HG02870 (cell line): ENCODE data around the gene DNASE1L1.

Source experiments
- ATAC-seq: cut with Tn5 transposase; IDR thresholded peaks from one replicate; pipeline ENCODE4 v1.9.1; 2021; ENCODE audit warnings: mild to moderate bottlenecking, moderate library complexity; ENCODE audit not compliant: unreplicated experiment

The DNASE1L1 gene

DNA sequence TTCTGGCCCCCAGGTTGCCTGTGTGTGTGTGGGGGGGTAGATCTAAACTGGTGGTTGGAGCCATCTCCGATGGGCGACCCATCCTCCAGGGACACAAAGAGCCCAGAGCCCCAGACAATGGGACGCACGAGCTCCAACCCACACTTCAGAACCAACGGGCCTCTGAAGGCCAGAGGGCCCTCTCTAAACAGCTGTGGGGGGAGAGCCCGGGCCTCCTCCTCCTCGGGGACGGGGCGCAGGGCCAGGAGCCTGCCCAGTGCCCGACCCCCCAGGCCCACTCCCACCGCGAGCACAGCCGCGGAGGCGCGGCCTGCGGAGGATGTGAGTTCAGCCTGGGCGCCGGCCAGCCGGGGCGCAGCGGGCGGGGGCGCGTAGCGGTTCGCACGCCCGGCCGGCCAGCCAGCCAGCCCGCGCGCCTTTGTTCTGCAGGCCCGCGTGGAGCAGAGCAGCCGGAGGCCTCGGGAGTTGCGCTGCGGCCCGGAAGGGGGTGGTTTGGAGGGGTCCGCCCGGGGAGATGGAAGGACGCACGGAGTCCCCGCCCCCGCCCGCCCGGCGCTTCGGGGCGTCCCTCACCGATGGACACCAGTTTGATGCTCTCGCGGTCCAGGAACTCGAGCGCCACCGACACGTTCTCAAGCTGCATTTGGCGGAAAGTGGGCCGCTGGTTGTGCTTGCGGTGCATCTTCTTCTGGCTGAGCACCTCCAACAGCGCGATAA, 38.6 kb downstream of the DNASE1L1 start:
- ATAC-seq: no peak

DNA sequence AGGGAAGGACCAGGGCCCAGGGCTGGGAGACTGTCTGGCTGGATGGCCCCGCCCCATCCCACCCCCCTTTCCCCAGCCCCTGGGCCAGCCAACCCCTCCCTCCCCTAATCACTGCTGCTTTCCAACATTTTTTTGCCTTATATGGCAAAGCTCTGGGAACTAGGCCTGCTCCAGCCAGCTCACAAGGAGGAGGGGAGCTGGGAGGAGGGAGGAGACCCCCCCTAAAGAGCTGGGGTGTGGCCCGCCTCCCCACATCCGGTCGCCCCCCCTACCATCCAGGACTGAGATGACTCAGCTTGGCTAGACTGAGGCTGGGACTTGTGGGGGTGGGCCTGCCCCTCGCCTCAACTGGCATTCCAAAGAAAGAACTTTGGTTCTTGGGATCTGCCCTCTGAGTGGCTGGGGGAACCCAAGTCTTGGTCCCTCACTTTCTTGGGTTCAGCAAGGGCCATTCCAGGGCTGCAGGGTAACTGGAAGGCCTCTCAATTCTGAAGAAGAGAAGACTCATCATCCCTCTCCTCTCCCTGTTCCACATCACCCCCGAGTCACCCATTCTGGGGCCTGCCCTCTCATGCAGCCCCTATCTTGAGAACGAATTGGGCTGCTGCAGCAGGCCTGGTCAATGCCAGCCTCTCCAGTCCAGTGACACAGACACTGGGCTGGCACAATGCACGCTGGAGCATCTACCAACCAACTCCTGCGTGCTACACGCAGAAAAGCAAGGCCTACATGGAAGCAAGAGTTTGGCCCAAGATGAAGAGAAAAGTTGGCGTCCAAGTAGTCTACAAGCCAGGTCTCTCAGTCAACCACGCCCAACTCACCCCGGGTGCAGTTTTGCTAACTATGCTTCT, 39.4 kb downstream of the DNASE1L1 start:
- ATAC-seq: no peak

DNA sequence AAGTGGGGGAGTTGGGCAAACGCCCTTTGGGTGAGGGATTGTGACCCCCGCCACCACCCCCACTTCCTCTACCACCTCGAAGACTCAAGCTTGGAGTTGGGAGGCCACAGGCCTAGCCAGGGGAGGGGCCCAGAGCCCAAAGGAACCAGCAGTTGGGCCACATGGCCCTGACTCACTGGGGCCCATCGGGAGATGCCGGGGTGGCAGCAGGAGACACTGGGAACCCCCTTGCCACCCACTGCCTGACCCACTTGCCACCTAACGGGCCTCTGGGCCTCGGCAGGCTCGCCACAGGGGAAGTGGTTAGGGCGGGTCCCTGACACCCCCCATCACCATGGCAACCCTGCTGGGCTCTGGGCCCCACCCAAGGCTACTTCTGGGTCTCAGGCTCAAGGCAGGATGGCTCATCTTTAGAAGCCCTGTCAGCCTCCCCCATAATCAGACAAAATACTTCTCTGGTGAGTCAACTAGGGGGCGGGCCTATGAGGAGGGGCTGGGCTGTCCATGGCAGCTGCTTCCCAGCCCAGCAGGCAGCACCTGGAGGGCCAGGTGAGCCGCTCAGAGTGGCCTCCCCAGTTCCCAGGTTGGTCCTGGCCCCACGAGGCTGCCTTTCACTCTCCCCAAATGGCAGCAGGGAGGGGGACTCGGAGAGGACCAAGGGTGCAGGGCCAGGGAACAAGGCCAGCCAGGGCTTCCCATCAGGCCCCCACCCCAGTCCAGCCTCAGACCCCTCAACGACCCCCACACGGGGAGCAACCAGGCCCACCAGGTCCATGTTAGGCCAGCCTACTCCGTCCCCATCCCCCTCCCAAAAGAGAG, 40.2 kb downstream of the DNASE1L1 start:
- no peak for ATAC-seq

DNA sequence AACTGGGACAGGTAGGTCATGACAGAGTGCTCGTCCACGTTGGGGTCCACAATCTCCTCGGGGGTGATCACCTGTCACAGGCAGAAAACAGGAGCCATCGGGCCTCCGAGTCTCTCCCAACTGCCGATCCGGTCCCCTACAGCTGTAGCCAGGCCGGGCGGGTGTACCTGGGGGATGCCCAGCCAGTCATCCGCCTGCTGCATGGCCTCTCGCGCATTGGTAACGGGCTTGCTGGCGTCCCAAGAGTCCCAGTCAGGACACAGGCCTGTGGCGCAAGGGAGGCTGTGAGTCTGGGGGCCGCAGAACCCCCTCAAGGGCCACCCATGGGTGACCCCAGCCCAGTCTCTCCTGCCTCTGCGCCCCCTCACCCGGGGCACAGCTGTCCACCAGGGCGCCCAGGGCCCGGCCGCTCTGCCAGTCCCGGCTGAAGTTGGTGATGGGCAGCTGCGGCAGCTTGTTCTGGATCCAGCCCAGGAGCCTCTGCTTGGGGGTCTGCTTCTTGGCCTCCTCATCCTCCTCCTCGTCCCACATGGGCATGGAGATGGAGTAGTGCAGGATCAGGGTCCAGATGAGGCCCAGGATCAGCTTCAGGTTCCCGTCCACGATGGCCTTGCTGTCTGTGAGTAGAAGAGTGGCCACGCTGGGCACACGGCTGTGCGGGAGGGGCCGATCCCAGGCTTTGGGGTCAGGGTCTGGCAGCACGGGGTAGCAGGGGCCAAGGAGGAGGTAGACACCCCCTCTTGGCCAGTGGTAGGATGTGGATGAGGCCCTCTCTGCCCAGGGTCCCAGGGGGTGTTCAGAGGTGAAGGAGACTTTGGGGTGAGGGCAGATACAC, 41.4 kb downstream of the DNASE1L1 start:
- ATAC-seq: no peak

DNA sequence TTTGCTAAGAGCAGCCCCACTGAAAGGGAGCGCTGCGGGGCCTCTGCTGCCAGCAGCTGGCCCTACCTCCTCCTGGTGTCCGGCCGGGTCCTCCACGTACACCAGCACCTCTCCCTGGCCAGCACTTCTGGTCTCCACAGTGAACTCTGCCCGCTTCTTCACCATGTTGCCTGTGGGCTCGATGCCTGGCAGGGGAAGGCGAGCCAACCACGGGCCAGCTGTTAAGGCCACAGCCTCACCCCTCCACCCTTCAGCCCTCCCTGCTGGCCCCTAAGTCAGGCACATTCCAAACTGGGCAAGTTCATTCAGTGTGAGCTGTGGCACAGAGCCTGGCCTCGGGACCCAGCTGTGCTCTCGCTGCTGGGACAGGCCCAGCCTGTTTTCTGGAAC, 42.4 kb downstream of the DNASE1L1 start:
- no peak for ATAC-seq

DNA sequence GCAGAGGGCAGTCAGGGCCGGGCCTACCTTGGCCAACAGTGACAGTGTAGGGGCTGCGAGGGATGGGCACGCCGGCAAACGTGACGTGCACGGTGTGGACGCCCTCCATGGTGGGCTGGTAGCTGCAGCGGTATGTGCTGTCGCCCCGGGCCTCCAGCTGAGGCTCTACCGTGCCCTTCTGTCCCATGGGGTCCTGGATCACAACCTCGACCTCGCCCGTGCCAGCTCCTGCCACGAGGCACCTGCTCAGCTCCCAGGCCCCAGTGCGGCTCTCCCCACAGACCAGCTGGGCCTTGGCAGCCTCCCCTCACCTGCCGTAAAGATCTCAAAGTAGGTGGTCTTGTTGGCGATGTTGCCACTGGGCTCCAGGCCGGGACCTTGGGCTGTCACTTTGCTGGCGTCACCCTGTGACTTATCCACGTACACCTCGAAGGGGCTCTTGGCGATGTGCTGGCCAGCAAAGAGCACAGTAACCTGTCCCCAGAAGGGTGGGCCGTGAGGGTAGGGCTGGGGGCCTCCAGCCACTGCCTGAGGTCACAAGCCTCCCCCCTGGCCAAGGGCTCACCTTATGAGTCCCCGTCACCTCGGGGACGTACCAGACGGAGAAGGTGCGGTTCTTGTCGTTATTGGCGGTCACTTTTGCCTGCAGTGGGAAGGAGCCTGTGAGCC, 42.9 kb downstream of the DNASE1L1 start:
- no peak for ATAC-seq

DNA sequence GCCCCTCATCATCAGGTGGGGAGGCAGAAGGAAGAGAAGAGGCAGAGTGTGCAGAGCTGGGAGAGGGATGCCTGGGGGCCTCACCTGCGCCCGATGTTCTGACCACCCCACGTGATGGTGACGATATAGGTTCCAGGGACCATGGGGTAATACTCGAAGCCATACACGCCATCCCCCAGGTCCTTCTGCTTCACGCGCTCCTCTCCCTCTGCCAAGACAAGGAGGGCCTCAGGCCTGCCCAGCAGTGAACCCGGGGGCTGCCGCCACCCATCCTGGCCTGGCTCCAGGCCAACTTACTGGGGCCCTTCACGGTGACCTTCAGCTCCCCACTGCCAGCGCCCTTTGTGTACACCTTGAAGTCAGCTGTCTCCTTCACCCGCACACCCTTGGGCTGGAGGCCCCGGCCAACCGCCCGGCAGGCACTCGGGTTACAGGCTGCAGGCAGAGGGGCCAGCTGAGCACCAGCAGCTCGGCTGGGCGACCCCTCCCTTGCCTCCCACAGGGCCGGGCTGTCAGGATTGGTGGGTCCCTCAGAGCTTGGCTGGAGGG, 43.9 kb downstream of the DNASE1L1 start:
- ATAC-seq: no peak

DNA sequence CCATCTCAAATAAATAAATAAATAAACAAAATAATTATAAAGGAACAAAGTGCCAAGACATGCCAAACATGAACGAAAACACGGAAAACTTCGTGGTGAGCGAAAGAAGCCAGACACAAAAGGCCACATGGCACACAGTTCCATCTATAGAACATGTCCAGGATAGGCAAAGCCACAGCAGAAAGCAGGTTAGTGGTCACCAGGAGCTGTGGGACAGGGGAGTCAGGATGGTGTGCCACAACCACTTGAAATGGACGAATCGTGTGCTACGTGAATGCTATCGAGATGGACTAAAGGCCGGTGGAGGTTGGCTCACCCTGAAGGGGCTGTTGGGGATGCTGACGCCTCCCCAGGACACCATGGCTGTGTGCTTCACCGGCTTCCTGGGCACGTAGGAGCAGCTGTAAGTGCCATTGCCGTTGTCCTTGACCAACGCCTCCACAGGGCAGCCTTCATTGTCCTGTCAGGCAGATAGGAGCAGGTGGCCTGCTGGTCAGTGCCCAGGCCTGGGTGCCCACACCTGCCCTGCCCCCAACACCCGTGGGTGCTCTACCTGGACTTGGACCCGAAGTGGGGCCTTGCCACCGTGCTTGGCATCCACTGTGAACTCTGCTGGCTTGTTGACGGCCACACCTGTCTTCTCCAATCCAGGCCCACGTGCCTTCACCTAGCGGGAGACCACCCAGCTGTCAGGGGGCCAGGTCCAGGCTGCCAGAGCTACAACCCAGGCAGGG, 45.2 kb downstream of the DNASE1L1 start:
- no peak for ATAC-seq

DNA sequence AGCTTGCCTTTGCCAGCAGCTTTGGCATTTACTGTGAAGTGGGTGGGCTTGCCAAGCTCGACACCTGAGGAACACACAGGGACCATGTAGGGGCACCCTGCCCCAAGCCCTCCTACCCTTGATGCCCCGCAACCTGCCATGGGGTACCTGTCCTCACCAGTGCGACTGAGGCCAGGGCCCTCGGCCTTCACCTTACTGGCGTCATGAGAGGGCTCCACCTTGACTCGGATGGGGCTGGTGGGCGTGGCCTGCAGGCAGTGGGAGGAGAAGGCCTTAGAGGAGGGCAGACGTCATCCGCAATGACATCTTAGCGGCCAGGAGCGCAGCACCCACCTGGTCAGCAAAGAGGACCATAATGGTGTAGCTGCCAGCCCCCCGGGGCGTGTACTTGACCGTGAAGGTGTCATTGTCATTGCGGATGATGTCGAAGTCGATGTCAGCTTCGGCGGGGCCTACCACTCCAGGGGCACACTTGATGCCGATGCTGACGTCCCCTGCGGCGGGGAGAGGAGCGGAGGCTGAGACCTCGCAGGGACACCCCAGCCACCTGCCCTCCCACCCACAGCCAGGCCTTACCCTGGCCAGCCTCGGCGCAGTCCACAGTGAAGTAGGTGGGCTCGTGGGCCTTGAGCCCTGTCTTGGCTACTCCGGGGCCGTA, 46.8 kb downstream of the DNASE1L1 start:
- ATAC-seq: no peak

DNA sequence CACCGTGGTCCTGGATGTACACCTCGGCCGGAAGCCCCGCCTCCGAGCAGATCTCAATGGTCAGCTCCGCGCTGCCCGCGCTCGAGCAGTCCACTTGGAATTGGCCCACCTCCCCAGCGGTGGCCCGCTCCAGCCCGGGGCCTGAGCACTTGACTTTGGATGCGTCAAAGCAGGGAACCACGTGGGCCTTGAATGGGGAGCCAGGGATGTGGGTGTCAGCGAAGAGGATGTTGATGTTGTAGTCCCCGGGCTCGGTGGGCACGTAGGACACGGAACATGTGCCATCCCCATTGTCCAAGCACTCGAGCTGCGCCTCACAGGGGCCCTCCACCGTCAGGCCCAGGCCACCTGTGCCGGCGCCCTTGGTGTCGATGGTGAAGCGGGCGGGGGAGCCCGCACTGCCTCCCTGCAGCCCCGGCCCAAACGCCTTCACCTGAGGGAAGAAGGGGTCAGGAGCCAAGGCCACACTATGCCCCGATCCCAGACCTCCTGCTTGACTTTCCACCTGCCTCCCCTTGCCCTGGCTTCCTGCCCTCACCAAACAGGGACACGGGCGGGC, 48.8 kb downstream of the DNASE1L1 start:
- ATAC-seq: no peak

DNA sequence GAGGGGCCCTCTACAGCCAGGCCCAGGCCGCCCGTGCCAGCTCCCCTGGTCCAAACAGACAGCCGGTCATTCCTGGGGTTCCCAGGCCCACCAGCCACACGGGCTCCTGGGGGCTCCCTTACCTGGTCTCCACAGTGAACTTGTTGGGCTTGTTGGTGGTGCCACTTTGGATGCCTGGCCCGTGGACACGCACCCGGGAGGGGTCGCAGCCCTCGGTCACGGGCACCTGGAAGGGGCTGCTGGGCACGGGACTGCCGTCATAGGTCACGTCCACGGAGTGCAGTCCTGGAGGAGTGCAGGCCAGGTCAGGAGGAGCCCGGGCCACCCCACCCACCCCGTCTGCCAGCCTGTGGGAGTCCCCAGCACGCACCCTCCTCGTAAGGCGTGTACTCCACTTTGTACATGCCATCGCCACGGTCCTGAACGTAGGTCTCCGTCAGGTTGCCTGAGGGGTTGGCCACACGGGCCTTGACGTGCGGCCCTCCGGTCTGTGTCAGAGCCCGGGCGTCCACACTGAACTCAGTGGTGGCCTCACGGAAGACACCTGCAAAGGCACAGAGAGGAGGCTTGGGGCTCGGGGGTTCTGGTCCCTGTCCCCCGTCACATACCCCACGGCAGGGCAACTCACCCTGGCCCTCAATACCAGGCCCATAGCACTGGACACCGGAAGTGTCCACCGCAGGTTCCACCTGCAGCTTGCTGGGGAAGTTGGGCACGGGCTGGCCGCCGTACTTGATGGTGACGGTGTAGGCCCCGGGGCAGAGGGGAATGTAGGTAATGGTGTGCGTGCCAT, 49.5 kb downstream of the DNASE1L1 start:
- ATAC-seq: no peak

DNA sequence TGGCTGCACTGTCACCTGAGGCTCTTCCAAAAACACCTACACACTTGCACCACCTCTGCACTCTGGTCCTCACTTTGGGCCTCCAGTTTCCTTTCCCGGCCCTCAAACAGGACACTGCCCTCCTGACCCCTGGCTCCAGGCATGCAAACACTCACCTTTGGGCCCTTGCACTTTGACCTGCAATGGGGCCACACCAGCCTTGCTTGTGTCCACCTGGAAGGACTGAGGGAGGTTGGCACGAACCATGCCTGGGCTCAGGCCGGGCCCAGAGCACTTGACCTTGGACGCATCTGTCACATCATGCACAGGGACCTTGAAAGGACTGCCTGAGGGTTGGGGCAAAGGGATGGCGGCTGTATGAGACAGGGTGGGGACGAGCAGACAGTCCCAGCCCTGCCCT, 50.2 kb downstream of the DNASE1L1 start:
- ATAC-seq: no peak

DNA sequence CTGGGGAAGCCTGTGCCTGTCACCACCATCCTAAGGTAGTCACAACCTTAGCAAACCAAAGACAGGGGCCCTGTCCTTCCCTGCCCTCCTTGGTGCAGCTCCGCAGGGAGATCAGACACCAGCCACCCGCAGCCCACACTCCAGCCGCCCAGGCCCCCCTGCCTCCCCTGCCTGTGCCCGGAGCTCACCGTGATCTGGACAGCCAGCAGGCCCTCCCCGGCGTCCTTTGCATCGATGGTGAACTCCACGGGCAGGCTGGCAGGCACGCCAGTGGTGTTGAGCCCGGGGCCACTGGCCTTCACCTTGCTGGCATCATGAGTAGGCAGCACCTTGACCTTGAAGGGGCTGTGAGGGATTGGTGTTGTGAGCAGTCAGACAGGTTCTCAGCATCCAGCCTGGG, 51.0 kb downstream of the DNASE1L1 start:
- no peak for ATAC-seq

DNA sequence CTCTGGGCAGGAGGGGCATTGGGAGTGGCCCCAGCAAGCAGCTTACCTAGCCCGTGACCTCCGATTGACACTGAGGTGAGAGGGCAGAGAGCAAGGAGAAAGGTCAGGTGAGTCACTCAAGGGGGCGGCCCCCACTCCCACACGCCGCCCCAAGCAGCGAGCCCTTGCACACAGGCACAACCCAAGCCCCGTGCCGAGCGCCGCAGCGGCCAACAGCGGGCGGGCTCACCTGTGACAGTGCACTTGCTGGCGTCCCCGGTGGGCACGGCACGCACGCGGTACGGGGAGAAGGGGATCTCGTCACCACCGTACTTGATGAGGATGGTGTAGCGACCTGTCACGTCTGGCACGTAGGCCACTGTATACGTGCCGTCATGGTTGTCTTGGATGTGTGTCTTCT, 51.8 kb downstream of the DNASE1L1 start:
- ATAC-seq: no peak

DNA sequence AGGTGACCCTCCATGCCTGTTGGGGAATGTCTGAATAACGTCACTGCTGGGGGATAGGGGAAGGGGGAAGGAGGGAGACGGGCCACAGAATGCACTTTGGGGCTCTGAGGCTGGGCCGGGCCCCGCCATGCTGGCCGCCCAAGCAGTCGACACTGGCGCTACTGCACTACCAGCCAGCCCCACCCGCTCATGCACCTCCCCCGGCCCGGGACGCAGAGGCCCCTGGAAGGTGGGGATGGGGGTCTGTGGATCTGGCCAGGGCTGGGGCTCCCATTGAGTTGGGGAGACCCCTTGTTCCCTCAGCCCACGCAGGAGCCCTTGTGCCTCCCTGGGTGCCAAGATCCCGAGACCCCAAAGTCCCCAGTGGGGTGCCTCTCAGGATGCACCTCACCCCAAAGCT, 52.5 kb downstream of the DNASE1L1 start:
- no peak for ATAC-seq

DNA sequence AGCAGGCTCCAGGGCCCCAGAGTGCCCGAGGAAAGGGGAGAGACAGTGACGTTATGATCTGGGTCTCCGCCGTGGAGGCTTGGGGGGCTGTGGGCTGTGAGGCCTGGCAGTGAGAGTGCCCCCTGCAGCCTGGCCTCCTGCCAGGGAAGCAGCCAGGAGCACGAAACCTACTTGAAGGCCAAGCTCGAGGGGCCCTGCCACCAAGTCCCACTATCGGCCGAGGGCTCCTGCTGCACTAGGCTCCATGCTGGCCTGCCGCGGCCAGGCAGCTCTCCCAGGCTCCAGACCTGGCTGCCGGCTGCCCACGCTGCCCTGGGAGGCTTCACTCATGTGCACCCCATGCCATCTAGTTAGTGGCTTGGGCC, 53.3 kb downstream of the DNASE1L1 start:
- ATAC-seq: no peak

DNA sequence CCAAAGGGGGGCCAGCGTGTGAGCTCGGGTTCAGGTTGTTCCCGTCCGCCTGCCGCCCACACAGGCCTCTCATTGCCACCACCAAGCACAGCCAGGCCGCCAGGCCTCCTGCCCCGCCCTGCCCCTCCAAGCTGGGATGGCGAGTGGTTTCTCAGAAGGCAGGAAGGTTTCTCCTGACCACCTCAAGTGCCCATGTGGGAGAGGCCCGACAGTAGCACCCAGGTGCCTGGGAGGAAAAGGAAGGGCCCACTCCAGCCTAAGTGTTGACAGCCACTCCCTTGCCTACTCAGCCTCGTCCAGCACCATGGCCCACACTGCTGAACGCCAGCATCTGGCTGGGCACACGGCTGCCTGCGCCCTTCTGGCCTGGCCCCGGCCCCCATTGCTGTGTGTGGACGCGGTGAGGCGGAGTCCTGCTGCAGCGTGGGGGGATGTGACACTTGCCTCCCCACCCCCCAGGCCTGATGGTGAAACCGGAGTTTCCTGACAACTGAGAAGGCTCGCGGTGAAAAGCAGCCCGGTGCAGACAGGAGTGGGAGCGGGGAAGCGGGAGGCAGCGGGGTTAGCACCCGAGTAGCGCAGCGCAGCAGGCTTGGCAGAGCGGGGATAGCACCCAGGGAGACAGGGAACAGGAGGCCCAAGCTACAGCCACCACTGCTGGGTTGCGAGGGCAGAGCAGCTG, 53.8 kb downstream of the DNASE1L1 start:
- ATAC-seq: no peak
